Ammon's horn (tissue), 1 donor: ENCODE data around the gene PHF20.
"Not testable (repeated sequence)": the region's sequence is repeated elsewhere in the genome, so short reads cannot be mapped to it uniquely, and the experiment has no call there.

Source experiments
- DNase-seq: peaks from one replicate; pipeline ENCODE4 v3.0.0-alpha.2; 2016; ENCODE audit warnings: low spot score

The PHF20 gene

GRCh38 chr20:35739294-35740163 is 32.3 kb upstream of the PHF20 start:
- no peak for DNase-seq

- DNase-seq: peak; percentile 100
Measured at GRCh38 chr20:35741892-35742740, 29.7 kb upstream of the PHF20 start, which contains the start of gene RBM39. RBM39 (minus strand) TSS chr20:35742260; CDS start chr20:35740874, 1,386 bp downstream.

GRCh38 chr20:35742741-35743523 is 28.9 kb upstream of the PHF20 start:
- DNase-seq: peak; percentile 10

- peak; percentile 23 for DNase-seq
Measured at GRCh38 chr20:35743693-35744491, 27.9 kb upstream of the PHF20 start.

GRCh38 chr20:35744492-35744841 is 27.3 kb upstream of the PHF20 start:
- not testable (repeated sequence) for DNase-seq

GRCh38 chr20:35750611-35751010 is 21.2 kb upstream of the PHF20 start:
- DNase-seq: no peak

GRCh38 chr20:35756404-35756803 is 15.4 kb upstream of the PHF20 start:
- no peak for DNase-seq

GRCh38 chr20:35757098-35757705 is 14.6 kb upstream of the PHF20 start:
- DNase-seq: no peak

GRCh38 chr20:35761548-35761947 is 10.3 kb upstream of the PHF20 start:
- not testable (repeated sequence) for DNase-seq

GRCh38 chr20:35762461-35762860 is 9.4 kb upstream of the PHF20 start:
- DNase-seq: no peak

- DNase-seq: not testable (repeated sequence)
Measured at GRCh38 chr20:35764936-35765335, 6.9 kb upstream of the PHF20 start.

- DNase-seq: no peak
Measured at GRCh38 chr20:35766843-35767242, 5.0 kb upstream of the PHF20 start.

- peak; percentile 84 for DNase-seq
Measured at GRCh38 chr20:35767683-35768481, 3.9 kb upstream of the PHF20 start.

GRCh38 chr20:35768731-35769664 is 2.8 kb upstream of the PHF20 start:
- peak; percentile 91 for DNase-seq

GRCh38 chr20:35771367-35771688 is 487 bp upstream of the PHF20 start:
- DNase-seq: no peak

- DNase-seq: no peak
Measured at GRCh38 chr20:35772563-35773058, 796 bp downstream of the PHF20 start.

GRCh38 chr20:35773154-35773751 is 1.4 kb downstream of the PHF20 start:
- DNase-seq: peak; percentile 62

- DNase-seq: no peak
Measured at GRCh38 chr20:35774391-35774790, 2.6 kb downstream of the PHF20 start.
